MCF 10A (cell line): ENCODE measurements around the gene DAAM1. TPM values are rescaled to one million over a fixed set of nuclear protein-coding genes. Genes with fewer than 3 reads are reported as not detected.
A peak's percentile ranks its signal among the peaks of the same experiment; 100 is the strongest.

Source experiments
- BruUV-seq: library from RNA; stranded (reverse); fragments of 400-500 nt; replicated peaks from 2 replicates; lab custom pipeline; 2021; lab: Mats Ljungman, UMichigan
- CTCF ChIA-PET: fragments of 300-600 bp; sonication (Branson Sonifier 250); formaldehyde crosslinking; extraction: SDS; loops from one replicate; lab custom pipeline; 2021; ENCODE audit warnings: antibody characterized with exemption, inconsistent platforms; lab: Yijun Ruan, JAX
- POLR2A ChIA-PET: fragments of 300-600, 350-650 bp; sonication (Branson Sonifier 250); formaldehyde crosslinking; extraction: SDS; loops from one replicate; lab custom pipeline; 2020; ENCODE audit warnings: antibody characterized with exemption, inconsistent platforms; lab: Yijun Ruan, JAX
- DNase-seq: peaks from one replicate; pipeline ENCODE4 v3.0.0-alpha.2; 2018; ENCODE audit not compliant: unreplicated experiment
- H3K27ac Mint-ChIP-seq: one replicate; pipeline ENCODE4 v1.8.0; 2022; ENCODE audit warnings: mild to moderate bottlenecking, low read depth, mixed read lengths; ENCODE audit not compliant: unreplicated experiment
- H3K27me3 Mint-ChIP-seq: one replicate; pipeline ENCODE4 v1.8.0; 2022; ENCODE audit warnings: mixed read lengths; ENCODE audit not compliant: insufficient read depth, unreplicated experiment
- H3K36me3 Mint-ChIP-seq: one replicate; pipeline ENCODE4 v1.8.0; 2022; ENCODE audit warnings: mild to moderate bottlenecking, moderate library complexity, mixed read lengths; ENCODE audit not compliant: insufficient read depth, unreplicated experiment
- H3K4me1 Mint-ChIP-seq: one replicate; pipeline ENCODE4 v1.8.0; 2022; ENCODE audit warnings: mixed read lengths; ENCODE audit not compliant: insufficient read depth, unreplicated experiment
- H3K4me3 Mint-ChIP-seq: one replicate; pipeline ENCODE4 v1.8.0; 2022; ENCODE audit warnings: mild to moderate bottlenecking, moderate library complexity, mixed read lengths; ENCODE audit not compliant: unreplicated experiment
- H3K9me3 Mint-ChIP-seq: one replicate; pipeline ENCODE4 v1.8.0; 2022; ENCODE audit warnings: mixed read lengths; ENCODE audit not compliant: unreplicated experiment
- CTCF ChIP-seq: fragments of 200-600 bp; IDR thresholded peaks from one replicate; pipeline ENCODE4 v1.8.0; 2022; ENCODE audit warnings: antibody characterized with exemption, mild to moderate bottlenecking; ENCODE audit not compliant: unreplicated experiment
- intact Hi-C: fragments of 100-400 bp; cut with micrococcal nuclease; formaldehyde crosslinking; loops from 2 replicates; pipeline ENCODE4 v1.14.1; 2022
- total RNA-seq: library from RNA; stranded (reverse); gene quantifications from 2 replicates; pipeline ENCODE4 v1.2.3, GENCODE V29; 2022

The DAAM1 gene
- total RNA-seq, 1 experiment from 2014 or later, result 27.4 TPM

GRCh38 chr14:59184396-59184795, 4.1 kb upstream of the DAAM1 start:
- H3K27me3 Mint-ChIP-seq, result peaks cover 9% of the 10 kb centered on the region
- POLR2A ChIA-PET, result interaction anchor here (0.6 kb wide), 1 partner anchor 58 kb away, joined by 4 read pairs; no protein-coding TSS in a partner anchor
- H3K9me3 Mint-ChIP-seq, result no peaks in the 10 kb centered on the region
- H3K27ac Mint-ChIP-seq, result no peak overlapping the region
- intact Hi-C loops, result no loop called here
- no peak for DNase-seq
- H3K4me3 Mint-ChIP-seq, result no peak overlapping the region
- no TSS peak for BruUV-seq
- no peak for TF ChIP-seq CTCF
- H3K36me3 Mint-ChIP-seq, result no peaks in the 10 kb centered on the region
- CTCF ChIA-PET, result interaction anchor here (0.6 to 0.7 kb wide), 2 partner anchors 139 to 661 kb away, joined by 3 to 4 read pairs; no protein-coding TSS in a partner anchor
- H3K4me1 Mint-ChIP-seq, result no peaks in the 10 kb centered on the region

GRCh38 chr14:59185676-59186075, 2.8 kb upstream of the DAAM1 start:
- Mint-ChIP-seq H3K4me3 (no peak overlapping the region), H3K9me3 (no peaks in the 10 kb centered on the region), H3K27ac (no peak overlapping the region), H3K4me1 (no peaks in the 10 kb centered on the region), H3K27me3 (no peaks in the 10 kb centered on the region), H3K36me3 (no peaks in the 10 kb centered on the region)
- POLR2A ChIA-PET, result interaction anchor here (1.5 to 5.0 kb wide), 3 partner anchors 97 to 176 kb away, joined by 3 to 42 read pairs (median 11); no protein-coding TSS in a partner anchor
- no TSS peak for BruUV-seq
- no peak for TF ChIP-seq CTCF
- no peak for DNase-seq
- CTCF ChIA-PET, result no interaction called here
- intact Hi-C loops, result loop anchor here (5.0 kb wide), 1 partner anchor 237 kb away; no protein-coding TSS in a partner anchor

- CTCF ChIA-PET, result no interaction called here
- TF ChIP-seq CTCF, result no peak
- Mint-ChIP-seq H3K4me3 (no peak overlapping the region), H3K36me3 (no peaks in the 10 kb centered on the region), H3K27ac (no peak overlapping the region), H3K27me3 (no peaks in the 10 kb centered on the region), H3K4me1 (no peaks in the 10 kb centered on the region), H3K9me3 (no peaks in the 10 kb centered on the region)
- BruUV-seq, result no TSS peak
- POLR2A ChIA-PET, result interaction anchor here (1.5 to 5.0 kb wide), 5 partner anchors 88 to 175 kb away, joined by 3 to 81 read pairs (median 26); no protein-coding TSS in a partner anchor
- intact Hi-C loops, result loop anchor here (5.0 kb wide), 1 partner anchor 236 kb away; no protein-coding TSS in a partner anchor
- no peak for DNase-seq
Measured at GRCh38 chr14:59186306-59186705, 2.2 kb upstream of the DAAM1 start.

GRCh38 chr14:59187118-59187517, 1.3 kb upstream of the DAAM1 start:
- intact Hi-C loops, result loop anchor here (1.0 to 5.0 kb wide), 2 partner anchors 235 to 257 kb away; no protein-coding TSS in a partner anchor
- peak overlapping the region; percentile 89 for H3K4me3 Mint-ChIP-seq
- ChIA-PET CTCF (interaction anchor here (0.7 to 1.3 kb wide), 4 partner anchors 37 to 257 kb away, joined by 3 to 5 read pairs (median 4); no protein-coding TSS in a partner anchor), POLR2A (interaction anchor here (1.2 to 5.0 kb wide), 9 partner anchors 11 to 179 kb away, joined by 4 to 81 read pairs (median 12); no protein-coding TSS in a partner anchor)
- H3K27ac Mint-ChIP-seq, result no peak overlapping the region
- no peaks in the 10 kb centered on the region for H3K27me3 Mint-ChIP-seq
- H3K9me3 Mint-ChIP-seq, result no peaks in the 10 kb centered on the region
- peaks cover 7% of the 10 kb centered on the region for H3K4me1 Mint-ChIP-seq
- no peak for TF ChIP-seq CTCF
- no TSS peak for BruUV-seq
- H3K36me3 Mint-ChIP-seq, result no peaks in the 10 kb centered on the region
- DNase-seq, result no peak
